IMR-90 (cell line): ENCODE measurements around the gene LAMB1. TPM values are rescaled to one million over a fixed set of nuclear protein-coding genes. Genes with fewer than 3 reads are reported as not detected.

Source experiments
- ATAC-seq: fragments of 200-7000 bp; cut with Tn5 transposase; 2 replicates; pipeline ENCODE4 v1.9.1; 2020; ENCODE audit warnings: low read depth, mild to moderate bottlenecking, moderate library complexity
- BruUV-seq: library from RNA; stranded (reverse); fragments of 400-500 nt; replicated peaks from 2 replicates; lab custom pipeline; 2021; lab: Mats Ljungman, UMichigan
- CTCF ChIA-PET: fragments of 300-600 bp; formaldehyde crosslinking; extraction: SDS; loops from one replicate; lab custom pipeline; 2021; ENCODE audit warnings: antibody characterized with exemption; lab: Yijun Ruan, JAX
- POLR2A ChIA-PET: fragments of 300-600 bp; sonication (Branson Sonifier 250); formaldehyde crosslinking; loops from one replicate; lab custom pipeline; 2022; ENCODE audit warnings: antibody characterized with exemption; ENCODE audit not compliant: unreplicated experiment; lab: Charles Lee
- DNase-seq: peaks from one replicate; pipeline ENCODE4 v3.0.0; 2013
- H2AFZ ChIP-seq: replicated peaks from 2 replicates; pipeline ENCODE3; 2013; ENCODE audit warnings: low read length, mild to moderate bottlenecking; ENCODE audit not compliant: poor library complexity
- H2AK5ac ChIP-seq: 2 replicates; pipeline ENCODE4 v1.6.1; 2013; ENCODE audit warnings: low read depth, low read length, inconsistent platforms
- H2AK9ac ChIP-seq: replicated peaks from 2 replicates; pipeline ENCODE3; 2013; ENCODE audit warnings: mild to moderate bottlenecking, low read depth, low read length, moderate library complexity; ENCODE audit not compliant: poor library complexity
- H2BK120ac ChIP-seq: 2 replicates; pipeline ENCODE4 v1.6.1; 2013; ENCODE audit warnings: low read depth, low read length, inconsistent platforms
- H2BK15ac ChIP-seq: 3 replicates; pipeline ENCODE4 v1.6.1; 2013; ENCODE audit warnings: low read depth, low read length, inconsistent platforms
- H2BK20ac ChIP-seq: 2 replicates; pipeline ENCODE4 v1.6.1; 2013; ENCODE audit warnings: low read depth, mild to moderate bottlenecking, inconsistent platforms, low read length, moderate library complexity
- H2BK5ac ChIP-seq: 2 replicates; pipeline ENCODE4 v1.6.1; 2013; ENCODE audit warnings: mild to moderate bottlenecking, low read depth, low read length, inconsistent platforms; ENCODE audit not compliant: poor library complexity, severe bottlenecking
- H3K14ac ChIP-seq: replicated peaks from 2 replicates; pipeline ENCODE4 v1.6.1; 2013; ENCODE audit warnings: low read depth, low read length, inconsistent platforms
- H3K18ac ChIP-seq: 2 replicates; pipeline ENCODE4 v1.6.1; 2013; ENCODE audit warnings: low read depth, low read length, control low read depth
- H3K23ac ChIP-seq: 2 replicates; pipeline ENCODE4 v1.6.1; 2013; ENCODE audit warnings: low read depth, low read length, inconsistent platforms
- H3K27ac ChIP-seq: 2 replicates; pipeline ENCODE4 v1.5.1; 2013; ENCODE audit warnings: mild to moderate bottlenecking, control low read depth, low read length; ENCODE audit not compliant: insufficient read depth
- H3K27me3 ChIP-seq: 2 replicates; pipeline ENCODE4 v1.6.1; 2013; ENCODE audit warnings: low read length; ENCODE audit not compliant: control insufficient read depth, insufficient read depth
- H3K36me3 ChIP-seq: 2 replicates; pipeline ENCODE4 v1.6.1; 2013; ENCODE audit warnings: low read length, mixed read lengths; ENCODE audit not compliant: control insufficient read depth, insufficient read depth
- H3K4ac ChIP-seq: 2 replicates; pipeline ENCODE4 v1.6.1; 2013; ENCODE audit warnings: low read depth, low read length, inconsistent platforms
- H3K4me1 ChIP-seq: 2 replicates; pipeline ENCODE4 v1.6.1; 2013; ENCODE audit warnings: low read length, mixed read lengths; ENCODE audit not compliant: control insufficient read depth, insufficient read depth
- H3K4me2 ChIP-seq: 2 replicates; pipeline ENCODE4 v1.6.1; 2013; ENCODE audit warnings: low read depth, mild to moderate bottlenecking, control low read depth, low read length, moderate library complexity
- H3K4me3 ChIP-seq: 2 replicates; pipeline ENCODE4 v1.5.1; 2013; ENCODE audit warnings: low read depth, mild to moderate bottlenecking, control low read depth, low read length, moderate library complexity; ENCODE audit not compliant: insufficient read depth
- H3K56ac ChIP-seq: 2 replicates; pipeline ENCODE4 v1.6.1; 2013; ENCODE audit warnings: low read length, inconsistent platforms; ENCODE audit not compliant: insufficient read depth; ENCODE audit errors: extremely low read depth
- H3K79me1 ChIP-seq, 2 experiments: 2 replicates each; pipeline ENCODE4 v1.6.1; 2013; ENCODE audit warnings: low read length in 2 of 2, inconsistent platforms in 1 of 2, low read depth in 1 of 2
- H3K9ac ChIP-seq: 2 replicates; pipeline ENCODE4 v1.6.1; 2013; ENCODE audit warnings: low read depth, low read length, control low read depth
- H3K9me1 ChIP-seq: 2 replicates; pipeline ENCODE4 v1.6.1; 2013; ENCODE audit warnings: low read length, inconsistent platforms; ENCODE audit not compliant: insufficient read depth
- H3K9me3 ChIP-seq: 2 replicates; pipeline ENCODE4 v1.6.1; 2013; ENCODE audit warnings: low read length; ENCODE audit not compliant: control insufficient read depth, insufficient read depth
- H4K20me1 ChIP-seq: 2 replicates; pipeline ENCODE4 v1.6.1; 2013; ENCODE audit warnings: low read length, inconsistent platforms; ENCODE audit not compliant: insufficient read depth
- H4K5ac ChIP-seq: 2 replicates; pipeline ENCODE4 v1.6.1; 2013; ENCODE audit warnings: mild to moderate bottlenecking, low read depth, low read length, control low read depth
- H4K8ac ChIP-seq, 2 experiments: 2 replicates each; pipeline ENCODE4 v1.6.1; 2013; ENCODE audit warnings: low read depth in 2 of 2, low read length in 2 of 2, control low read depth in 1 of 2, inconsistent platforms in 1 of 2
- H4K91ac ChIP-seq: 2 replicates; pipeline ENCODE4 v1.6.1; 2013; ENCODE audit warnings: low read depth, low read length, inconsistent platforms; ENCODE audit not compliant: insufficient read depth
- BHLHE40 ChIP-seq: fragments of 150-350 bp; IDR thresholded peaks from 2 replicates; pipeline ENCODE4 v1.6.1; 2016; ENCODE audit warnings: mild to moderate bottlenecking, low read depth, low read length
- CEBPB ChIP-seq: IDR thresholded peaks from 2 replicates; pipeline ENCODE4 v1.6.1; 2012; ENCODE audit warnings: low read depth, low read length, improper control_type of control experiment
- CHD1 ChIP-seq: IDR thresholded peaks from 2 replicates; pipeline ENCODE4 v1.6.1; 2012; ENCODE audit warnings: low read depth, low read length, improper control_type of control experiment
- CTCF ChIP-seq: conservative IDR thresholded peaks from 2 replicates; pipeline ENCODE4 v1.5.1; 2012; ENCODE audit warnings: mild to moderate bottlenecking, low read depth, low read length, improper control_type of control experiment
- ELK1 ChIP-seq: fragments of 150-350 bp; IDR thresholded peaks from 2 replicates; pipeline ENCODE4 v1.6.1; 2016; ENCODE audit warnings: low read depth, mild to moderate bottlenecking, low read length, moderate library complexity, borderline replicate concordance
- FOS ChIP-seq: fragments of 150-350 bp; IDR thresholded peaks from 2 replicates; pipeline ENCODE4 v1.6.1; 2016; ENCODE audit warnings: low read depth, low read length
- MAFK ChIP-seq: IDR thresholded peaks from 2 replicates; pipeline ENCODE4 v1.6.1; 2012; ENCODE audit warnings: low read depth, low read length, improper control_type of control experiment
- MAZ ChIP-seq: IDR thresholded peaks from 2 replicates; pipeline ENCODE4 v1.6.1; 2012; ENCODE audit warnings: low read depth, mild to moderate bottlenecking, low read length, improper control_type of control experiment, moderate library complexity, borderline replicate concordance
- MXI1 ChIP-seq: IDR thresholded peaks from 2 replicates; pipeline ENCODE4 v1.6.1; 2012; ENCODE audit warnings: low read depth, mild to moderate bottlenecking, low read length, moderate library complexity, borderline replicate concordance
- NFE2L2 ChIP-seq: fragments of 150-350 bp; IDR thresholded peaks from 2 replicates; pipeline ENCODE4 v1.6.1; 2016; ENCODE audit warnings: low read depth, mild to moderate bottlenecking, low read length
- POLR2A ChIP-seq: IDR thresholded peaks from 2 replicates; pipeline ENCODE4 v1.6.1; 2012; ENCODE audit warnings: mild to moderate bottlenecking, low read depth, low read length
- RAD21 ChIP-seq: IDR thresholded peaks from 2 replicates; pipeline ENCODE4 v1.6.1; 2012; ENCODE audit warnings: low read length, improper control_type of control experiment
- RCOR1 ChIP-seq: IDR thresholded peaks from 2 replicates; pipeline ENCODE4 v1.6.1; 2012; ENCODE audit warnings: mild to moderate bottlenecking, low read length, improper control_type of control experiment; ENCODE audit not compliant: insufficient replicate concordance
- RFX5 ChIP-seq: IDR thresholded peaks from 2 replicates; pipeline ENCODE4 v1.8.0; 2012; ENCODE audit warnings: low read depth, mild to moderate bottlenecking, low read length, moderate library complexity
- SMC3 ChIP-seq: fragments of 150-350 bp; IDR thresholded peaks from 2 replicates; pipeline ENCODE4 v1.6.1; 2016; ENCODE audit warnings: low read depth, mild to moderate bottlenecking, antibody characterized with exemption, low read length, moderate library complexity
- USF2 ChIP-seq: fragments of 150-350 bp; IDR thresholded peaks from 2 replicates; pipeline ENCODE4 v1.6.1; 2017; ENCODE audit warnings: mild to moderate bottlenecking, antibody characterized with exemption, low read length, low read depth
- WGBS, 2 experiments: methylation state at CpG; one replicate each; pipeline versions ENCODE4 v1.1.5 to v1.1.7; 2013; ENCODE audit warnings: missing lambda C conversion rate in 2 of 2; ENCODE audit not compliant: insufficient read length in 1 of 2; ENCODE audit errors: extremely low coverage in 2 of 2; 5-methylcytosine and 5-hydroxymethylcytosine counted together
- dilution Hi-C: fragments of 300-500 bp; cut with HindIII; formaldehyde crosslinking; loops from one replicate; pipeline ENCODE4 v1.14.3; 2018; ENCODE audit warnings: low sequenced_read_pairs; ENCODE audit not compliant: unreplicated experiment
- in situ Hi-C: fragments of 300-500 bp; cut with MboI; formaldehyde crosslinking; loops from 3 replicates; pipeline ENCODE4 v1.14.3; 2019; ENCODE audit warnings: low sequenced_read_pairs, inconsistent platforms, mixed read lengths
- intact Hi-C: fragments of 100-400 bp; cut with micrococcal nuclease; formaldehyde crosslinking; loops from 2 replicates; pipeline ENCODE4 v1.10.0; 2022
- polyA plus RNA-seq, 3 experiments: library from polyadenylated mRNA; depleted of rRNA; stranded (reverse); fragments of >200 nt; gene quantifications; 2 replicates each; pipeline ENCODE4 v1.2.3, GENCODE V29; 2012; ENCODE audit warnings: low replicate concordance in 1 of 3
- total RNA-seq: library from RNA; depleted of rRNA; stranded (reverse); fragments of >200 nt; gene quantifications from 2 replicates; pipeline ENCODE4 v1.2.3, GENCODE V29; 2012

The LAMB1 gene
- total and polyA plus RNA-seq, 2 of the 4 experiments (the other 2 are of a cell fraction), result 114 to 117 TPM

GRCh38 chr7:108010377-108010776 is 7.4 kb upstream of the LAMB1 start:
- WGBS, 2 experiments, result no CpG with 5 or more reads among the region's 1 CpG
- H3K18ac ChIP-seq, result no peak overlapping the region
- no peak overlapping the region for H2BK120ac ChIP-seq
- BruUV-seq, result no TSS peak
- DNase-seq, result no peak
- no peak overlapping the region for H3K4me3 ChIP-seq
- intact Hi-C loops (loop anchor here (5.0 kb wide), 1 partner anchor 122 kb away; the partner anchor contains the start of gene LAMB4), in situ Hi-C loops (no loop called here), dilution Hi-C loops (loop anchor here (25.0 kb wide), 1 partner anchor 127 kb away; the partner anchor contains the start of gene LAMB4)
- H4K20me1 ChIP-seq, result no peaks in the 10 kb centered on the region; the same call in 1 of the 2 replicates
- H3K14ac ChIP-seq, result no peak overlapping the region
- H4K91ac ChIP-seq, result 0 out of 2 replicates have a peak overlapping the region, but pooled peaks have one; percentile 19
- H2BK5ac ChIP-seq, result no peak overlapping the region
- no peak overlapping the region for H2AFZ ChIP-seq
- H3K4ac ChIP-seq, result no peak overlapping the region
- H3K27me3 ChIP-seq, result no peaks in the 10 kb centered on the region
- no peak overlapping the region for H3K27ac ChIP-seq
- H2AK9ac ChIP-seq, result no peak overlapping the region
- POLR2A ChIA-PET, result interaction anchor here (0.6 kb wide), 2 partner anchors 14 to 15 kb away, joined by 3 to 4 read pairs; no protein-coding TSS in a partner anchor
- H3K4me1 ChIP-seq, result peaks cover 10% of the 10 kb centered on the region
- H3K9me1 ChIP-seq, result peaks cover 9% of the 10 kb centered on the region; the same call in 1 of the 2 replicates
- H3K9ac ChIP-seq, result no peak overlapping the region
- TF ChIP-seq MAZ, result no peak
- TF ChIP-seq MAFK, result no peak
- no peak for TF ChIP-seq CEBPB
- TF ChIP-seq RAD21, result no peak
- TF ChIP-seq SMC3, result no peak
- no peak for TF ChIP-seq USF2
- TF ChIP-seq CTCF, result no peak
- TF ChIP-seq RFX5, result no peak
- no peak for TF ChIP-seq MXI1
- no peak for TF ChIP-seq RCOR1
- TF ChIP-seq ELK1, result no peak
- no peak for TF ChIP-seq BHLHE40
- TF ChIP-seq NFE2L2, result no peak
- no peak for TF ChIP-seq POLR2A
- no peak for TF ChIP-seq FOS
- no peak for TF ChIP-seq CHD1
- no peak overlapping the region for H2AK5ac ChIP-seq
- no peaks in the 10 kb centered on the region for H3K36me3 ChIP-seq
- CTCF ChIA-PET, result no interaction called here
- no peak overlapping the region for H3K4me2 ChIP-seq
- ATAC-seq, result no peak
- no peaks in the 10 kb centered on the region for H3K79me1 ChIP-seq
- no peak overlapping the region for H4K8ac ChIP-seq
- no peak overlapping the region for H2BK20ac ChIP-seq
- H3K56ac ChIP-seq, result no peak overlapping the region
- no peak overlapping the region for H2BK15ac ChIP-seq
- H3K23ac ChIP-seq, result no peak overlapping the region
- H4K5ac ChIP-seq, result no peak overlapping the region
- no peaks in the 10 kb centered on the region for H3K9me3 ChIP-seq
